ENCODE data around the gene TMX4. TPM values are rescaled to one million over a fixed set of nuclear protein-coding genes. Genes with fewer than 3 reads are reported as not detected.

Gene TMX4
- total and polyA plus RNA-seq, 2 of the 8 experiments (the other 6 are each of a cell fraction or from before 2014, with no cell fraction given), result 2.1 to 7.8 TPM

- TF ChIP-seq BACH1 (IDR thresholded peaks at IDR 0.05; ENCODE audit: low read length) (no peak), YY1 (IDR thresholded peaks at IDR 0.05; ENCODE audit: low read depth, low read length) (no peak), ASH2L (IDR thresholded peaks at IDR 0.05; ENCODE audit: low read length) (no peak), GTF2F1 (IDR thresholded peaks at IDR 0.05; ENCODE audit: borderline replicate concordance, low read depth, low read length) (no peak), TCF12 (IDR thresholded peaks at IDR 0.05; ENCODE audit: low read depth, low read length) (no peak), SIX5 (IDR thresholded peaks at IDR 0.05; ENCODE audit: low read depth, low read length) (no peak), HDAC6 (IDR thresholded peaks at IDR 0.05; ENCODE audit: low read depth, low read length) (no peak), ZNF274 (IDR thresholded peaks at IDR 0.05; ENCODE audit: borderline replicate concordance, extremely low read depth, low read length) (no peak)
These were observed 13.7 kb upstream of the TMX4 start (continued) for GRCh38 chr20:8033151-8033841.

Measured in H1 (cell line).